KG1 (cell line): ENCODE data around the gene FHOD1.

Source experiments
- DNase-seq: peaks from one replicate; lab custom pipeline; 2025; lab: John Stamatoyannopoulos, UW

FHOD1 gene

GRCh38 chr16:67190448-67191399 lies 56.6 kb downstream of the FHOD1 start:
- no peak for DNase-seq

- DNase-seq = no peak
Observed at GRCh38 chr16:67190041-67190440, 57.2 kb downstream of the FHOD1 start, which contains the start of gene EXOC3L1. Gene EXOC3L1 (minus strand): TSS chr16:67190136. CDS start chr16:67189676, 460 bp downstream.

- no peak for DNase-seq
Observed at GRCh38 chr16:67188798-67189197, 58.5 kb downstream of the FHOD1 start.

GRCh38 chr16:67188323-67188722 lies 59.0 kb downstream of the FHOD1 start:
- no peak for DNase-seq

- no peak for DNase-seq
Observed at GRCh38 chr16:67187175-67187890, 59.9 kb downstream of the FHOD1 start.

GRCh38 chr16:67186550-67186950 lies 60.7 kb downstream of the FHOD1 start:
- DNase-seq = no peak

GRCh38 chr16:67185651-67186134 lies 61.6 kb downstream of the FHOD1 start:
- no peak for DNase-seq

- DNase-seq = peak; percentile 23
Observed at GRCh38 chr16:67184995-67185650, 62.2 kb downstream of the FHOD1 start.

- no peak for DNase-seq
Observed at GRCh38 chr16:67184453-67184994, 62.8 kb downstream of the FHOD1 start.

GRCh38 chr16:67183627-67184452 lies 63.4 kb downstream of the FHOD1 start, which contains the start of gene MATCAP1:
Gene MATCAP1 (minus strand): TSS chr16:67183963. CDS start chr16:67180610, 3,353 bp downstream.
- DNase-seq = peak; percentile 82

GRCh38 chr16:67183284-67183626 lies 64.0 kb downstream of the FHOD1 start:
- no peak for DNase-seq

GRCh38 chr16:67182288-67182687 lies 65.0 kb downstream of the FHOD1 start:
- DNase-seq = no peak

- DNase-seq = no peak
Observed at GRCh38 chr16:67181346-67181745, 65.9 kb downstream of the FHOD1 start.

- DNase-seq = no peak
Observed at GRCh38 chr16:67180166-67180565, 67.1 kb downstream of the FHOD1 start.

- no peak for DNase-seq
Observed at GRCh38 chr16:67179421-67180080, 67.7 kb downstream of the FHOD1 start.
